ENCODE data around the gene SLC26A11.
"Not testable (repeated sequence)": the region's sequence is repeated elsewhere in the genome, so short reads cannot be mapped to it uniquely, and the experiment has no call there.

Gene SLC26A11

GRCh38 chr17:80263253-80264204 lies 43.3 kb downstream of the SLC26A11 start:
- peak; percentile 85 for DNase-seq

DNA sequence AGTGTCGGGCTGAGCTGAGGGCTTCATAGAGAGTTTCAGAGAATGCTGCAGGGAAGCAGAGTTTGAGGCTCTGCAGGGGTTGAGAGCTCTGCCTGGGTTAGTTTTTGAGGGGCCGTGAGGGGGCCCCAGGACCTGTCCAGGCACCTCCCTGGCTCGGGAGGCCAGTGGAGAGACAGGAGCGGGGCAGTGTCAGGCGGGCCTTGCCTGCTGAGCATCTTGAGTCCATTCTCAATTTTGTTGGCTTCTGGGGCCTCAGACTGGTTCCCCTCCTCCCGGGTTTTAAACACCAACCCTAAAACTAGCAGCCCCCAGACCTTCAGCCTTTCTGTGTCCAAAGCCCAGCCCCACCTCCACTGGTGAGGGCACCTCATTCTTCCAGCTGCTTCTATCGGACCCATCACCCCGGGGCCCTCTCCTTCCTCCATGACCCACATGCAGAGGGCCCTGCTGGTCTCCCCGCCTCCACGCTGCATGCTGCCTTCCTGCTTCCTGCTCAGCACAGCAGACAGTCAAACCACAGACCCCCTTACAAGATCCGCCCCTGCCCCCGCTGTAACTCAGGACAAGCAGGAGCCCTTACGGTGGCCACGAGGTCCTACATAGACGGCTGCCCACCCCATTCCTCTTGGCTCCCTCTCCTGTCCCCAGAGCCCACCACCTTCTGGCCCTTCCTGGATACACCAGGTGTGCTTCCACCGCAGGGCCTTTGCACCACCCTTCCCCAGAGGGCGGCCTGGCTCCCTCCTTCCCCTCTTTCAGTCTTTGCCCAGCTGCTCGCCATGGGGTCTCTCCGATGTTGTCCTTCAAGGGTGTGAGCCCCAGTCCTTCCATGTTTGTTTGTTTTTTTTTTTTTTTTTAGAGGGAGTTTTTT lies 44.2 kb downstream of the SLC26A11 start:
- DNase-seq: no peak

DNA sequence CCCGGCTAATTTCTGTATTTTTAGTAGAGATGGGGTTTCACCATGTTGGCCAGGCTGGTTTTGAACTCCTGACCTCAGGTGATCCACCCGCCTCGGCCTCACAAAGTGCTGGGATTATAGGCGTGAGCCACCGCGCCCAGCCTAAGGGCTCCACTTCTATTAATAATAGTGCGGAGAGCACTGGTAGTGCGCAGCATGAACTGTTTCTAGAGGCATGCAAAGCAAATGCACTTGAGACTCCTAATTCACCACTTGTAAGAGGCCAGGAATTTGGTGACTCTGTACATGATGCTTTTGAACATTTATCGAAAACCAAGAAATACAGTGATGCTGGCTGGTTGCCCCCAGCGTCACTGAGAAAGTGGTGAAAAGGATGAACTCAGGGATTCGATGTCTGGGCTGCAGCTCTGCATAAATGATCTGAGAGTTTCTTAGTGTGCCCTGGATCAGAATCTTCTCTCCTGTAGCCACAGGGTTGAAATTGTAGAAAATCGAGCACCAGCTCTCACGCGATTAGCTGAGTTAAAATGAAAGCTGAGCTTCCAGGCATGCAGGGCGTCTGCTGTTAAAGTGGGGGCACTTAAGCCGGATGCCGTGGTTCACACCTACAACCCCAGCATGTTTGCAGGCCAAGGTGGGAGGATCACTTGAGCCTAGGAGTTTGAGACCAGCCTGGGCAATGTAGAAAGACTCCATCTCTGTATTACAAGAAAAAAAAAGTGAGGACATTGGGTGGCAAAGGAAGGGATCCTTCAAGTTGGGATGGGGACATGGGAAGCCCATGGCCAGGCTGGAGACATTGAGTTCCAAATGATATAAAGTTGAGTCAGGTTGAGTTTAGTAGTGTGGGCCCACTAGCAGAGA lies 45.2 kb downstream of the SLC26A11 start:
- DNase-seq: no peak

DNA sequence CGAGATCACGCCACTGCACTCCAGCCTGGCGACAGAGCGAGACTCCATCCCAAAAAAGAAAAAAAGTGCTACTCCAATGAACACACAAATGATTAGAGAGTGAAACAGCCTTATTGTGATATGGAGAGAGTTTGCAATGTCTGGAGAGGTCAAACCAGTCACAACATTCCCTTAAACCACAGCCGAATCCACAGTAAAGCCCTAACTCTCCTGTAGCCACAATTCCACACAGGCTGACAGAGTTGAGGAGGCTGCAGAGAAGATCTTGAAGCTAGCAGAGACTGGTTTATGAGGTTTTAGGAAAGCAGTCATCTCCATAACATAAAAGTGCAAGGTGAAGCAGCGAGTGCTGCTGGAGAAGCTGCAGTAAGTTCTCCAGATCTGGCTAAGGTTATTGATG lies 47.2 kb downstream of the SLC26A11 start:
- no peak for DNase-seq

DNA sequence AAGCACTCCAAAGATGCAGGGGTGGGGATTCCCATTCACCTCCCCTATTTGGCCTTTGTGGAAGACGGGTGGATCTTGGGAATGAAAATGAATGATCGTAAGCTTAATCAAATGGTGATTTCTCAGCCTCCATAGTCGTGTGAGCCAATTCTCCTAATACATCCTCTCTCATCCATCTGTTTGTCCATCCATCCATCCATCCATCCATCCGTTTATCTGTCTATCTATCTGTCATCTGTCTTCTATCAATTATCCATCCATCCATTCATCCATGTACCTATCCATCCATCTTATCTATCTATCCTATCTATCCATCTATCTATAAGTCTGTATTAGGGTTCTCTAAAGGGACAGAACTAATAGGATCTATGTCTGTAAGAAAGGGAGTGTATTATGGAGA lies 48.2 kb downstream of the SLC26A11 start:
- DNase-seq: no peak

GRCh38 chr17:80269405-80269807 lies 49.2 kb downstream of the SLC26A11 start:
- no peak for DNase-seq

DNA sequence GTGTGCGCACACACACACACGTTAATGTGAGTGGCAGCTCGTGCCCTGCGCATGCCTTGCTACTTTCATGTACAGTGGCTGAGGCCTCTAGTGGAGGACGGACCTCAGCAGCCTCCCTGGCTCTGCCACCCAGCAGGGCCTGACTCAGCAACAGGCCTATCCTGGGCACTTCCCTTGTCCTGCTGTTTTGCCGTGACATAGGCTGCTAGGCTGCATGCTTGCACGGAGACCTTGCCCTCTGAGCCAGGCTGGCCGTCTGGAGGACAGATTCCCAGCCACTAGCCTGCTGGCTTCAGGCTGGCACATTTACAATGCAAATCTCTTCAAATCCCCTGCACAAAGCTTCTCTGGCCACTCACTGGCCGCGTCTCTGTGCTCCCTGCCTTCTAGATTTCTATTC lies 49.9 kb downstream of the SLC26A11 start:
- no peak for DNase-seq

- no peak for DNase-seq
These were observed 50.6 kb downstream of the SLC26A11 start for GRCh38 chr17:80270836-80271235.

- DNase-seq: no peak
These were observed 52.1 kb downstream of the SLC26A11 start for GRCh38 chr17:80272366-80272765.

DNA sequence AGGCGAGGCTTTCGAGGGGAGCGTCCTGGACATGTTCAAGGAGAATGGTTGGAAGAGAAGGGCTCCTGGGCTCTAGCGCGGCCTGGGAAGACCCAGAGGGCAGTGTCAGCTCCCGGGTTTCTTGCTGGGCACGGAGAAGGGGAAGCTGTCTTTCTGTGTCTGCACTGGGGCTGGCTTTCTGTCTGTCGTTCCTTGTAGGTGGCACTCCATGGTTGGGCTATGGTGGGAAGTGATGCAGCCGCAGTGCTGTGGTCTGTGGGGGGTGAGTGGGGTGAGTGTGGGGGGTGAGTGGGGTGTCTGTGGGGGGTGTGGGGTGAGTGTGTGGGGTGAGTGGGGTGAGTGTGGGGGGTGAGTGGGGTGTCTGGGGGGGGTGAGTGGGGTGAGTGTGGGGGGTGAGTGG lies 54.1 kb downstream of the SLC26A11 start:
- peak; percentile 8 for DNase-seq

DNA sequence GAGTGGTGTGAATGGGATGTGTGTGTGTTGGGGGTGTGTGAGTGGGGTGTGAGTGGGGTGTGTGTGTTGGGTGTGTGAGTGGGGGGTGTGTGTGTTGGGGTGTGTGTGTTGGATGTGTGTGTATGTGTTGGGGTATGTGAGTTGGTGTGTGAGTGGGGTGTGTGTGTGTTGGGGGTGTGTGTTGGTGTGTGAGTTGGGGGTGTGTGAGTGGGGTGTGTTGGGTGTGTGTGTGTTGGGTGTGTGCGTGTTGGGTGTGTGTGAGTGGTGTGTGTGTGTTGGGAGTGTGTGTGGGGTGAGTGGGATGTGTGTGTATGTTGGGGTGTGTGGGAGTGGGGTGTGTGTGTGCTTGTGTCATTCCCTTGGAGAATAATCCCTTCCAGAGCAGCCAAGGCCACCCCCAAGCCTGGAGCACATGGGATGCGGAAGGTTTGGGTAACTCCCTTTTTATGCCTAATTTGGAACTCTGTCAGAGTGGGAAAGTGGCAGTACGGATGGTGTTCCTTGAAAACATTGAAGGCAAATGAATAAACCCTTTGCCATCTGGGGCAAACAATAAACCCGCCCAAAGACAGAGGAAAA lies 54.7 kb downstream of the SLC26A11 start:
- no peak for DNase-seq

- DNase-seq: not testable (repeated sequence)
These were observed 55.6 kb downstream of the SLC26A11 start for GRCh38 chr17:80275857-80276256.

- DNase-seq: no peak
These were observed 57.8 kb downstream of the SLC26A11 start for GRCh38 chr17:80277751-80278671.

DNA sequence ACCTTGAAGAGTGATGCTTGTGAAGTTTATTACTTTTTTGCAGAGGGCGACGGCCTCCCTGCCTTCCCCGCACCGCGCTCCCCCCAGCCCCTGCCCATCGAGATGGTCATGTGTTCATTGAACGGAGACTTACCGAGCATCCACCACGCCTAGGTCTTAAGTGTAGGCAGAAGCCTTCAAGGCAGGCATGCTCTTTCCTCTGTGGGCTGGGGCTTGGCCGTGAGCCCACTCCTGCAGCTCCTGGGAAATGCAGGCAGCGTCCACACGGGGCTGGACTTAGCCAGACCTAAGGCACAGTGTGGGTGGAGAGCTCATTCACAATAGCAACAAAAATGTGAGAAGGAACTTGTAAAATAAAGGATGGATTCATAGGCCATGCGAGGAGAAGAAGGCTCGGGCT lies 59.7 kb downstream of the SLC26A11 start:
- DNase-seq: no peak

- DNase-seq: no peak
These were observed 61.3 kb downstream of the SLC26A11 start for GRCh38 chr17:80281516-80281915.

DNA sequence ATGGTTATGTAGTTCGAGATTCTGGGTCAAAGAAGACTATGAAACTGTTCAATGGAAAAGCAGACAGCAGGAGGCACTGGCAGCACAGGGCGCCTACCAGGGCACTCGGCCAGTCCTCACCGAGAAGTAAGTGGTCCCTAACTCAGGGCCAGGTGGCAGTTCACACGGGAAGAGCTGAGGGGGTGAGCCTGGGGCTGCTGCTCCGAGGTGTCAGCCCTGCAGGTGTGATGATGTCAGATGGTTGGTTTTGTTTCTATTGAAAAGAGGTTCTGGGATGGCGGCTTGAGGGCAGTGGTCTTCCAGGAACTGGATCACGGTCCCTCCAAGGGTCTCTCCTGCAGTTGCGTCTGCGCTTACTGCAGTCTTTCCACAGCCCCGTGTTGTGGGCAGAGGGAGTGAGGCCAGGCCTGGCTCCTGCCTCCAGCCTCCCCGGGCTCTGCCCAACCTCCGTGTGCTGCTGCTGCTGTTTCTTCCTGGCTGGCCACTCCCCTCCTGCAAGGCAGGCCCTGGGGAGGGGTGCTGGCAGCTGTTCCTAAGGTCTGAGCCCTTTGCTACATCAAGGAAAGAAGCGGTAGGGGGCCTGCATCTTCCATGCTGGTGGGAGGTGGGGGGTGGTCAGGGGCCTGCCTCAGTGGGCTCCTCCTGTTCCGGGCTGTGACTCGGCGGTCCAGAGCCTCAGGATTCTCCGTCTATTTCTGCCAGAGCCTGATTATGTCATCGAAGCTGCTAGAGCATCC lies 63.1 kb downstream of the SLC26A11 start:
- DNase-seq: no peak

- peak; percentile 25 for DNase-seq
These were observed 64.4 kb downstream of the SLC26A11 start for GRCh38 chr17:80284631-80285030.

- DNase-seq: peak; percentile 4
These were observed 65.2 kb downstream of the SLC26A11 start for GRCh38 chr17:80285237-80285920.

GRCh38 chr17:80286638-80286960 lies 66.4 kb downstream of the SLC26A11 start:
- no peak for DNase-seq

- no peak for DNase-seq
These were observed 66.8 kb downstream of the SLC26A11 start for GRCh38 chr17:80287038-80287437.

Data from MV-4-11 (cell line).